Measurements from ENCODE around the gene COPE. TPM values are rescaled to one million over a fixed set of nuclear protein-coding genes. Genes with fewer than 3 reads are reported as not detected.

Gene COPE
- total RNA-seq, 1 donor from 2014 or later, result 194 TPM

GRCh38 chr19:18889949-18890745 lies 29.0 kb downstream of the COPE start:
- Mint-ChIP-seq H3K9me3 (no peaks in the 10 kb centered on the region), H3K4me1 (peaks cover 5% of the 10 kb centered on the region), H3K27me3 (ENCODE audit: low read depth) (no peaks in the 10 kb centered on the region), H3K4me3 (peak overlapping the region; percentile 8), H3K36me3 (ENCODE audit: low read depth) (peaks cover 4% of the 10 kb centered on the region), H3K27ac (ENCODE audit: unreplicated experiment) (no peak overlapping the region)
- TF ChIP-seq, protein P1, sequence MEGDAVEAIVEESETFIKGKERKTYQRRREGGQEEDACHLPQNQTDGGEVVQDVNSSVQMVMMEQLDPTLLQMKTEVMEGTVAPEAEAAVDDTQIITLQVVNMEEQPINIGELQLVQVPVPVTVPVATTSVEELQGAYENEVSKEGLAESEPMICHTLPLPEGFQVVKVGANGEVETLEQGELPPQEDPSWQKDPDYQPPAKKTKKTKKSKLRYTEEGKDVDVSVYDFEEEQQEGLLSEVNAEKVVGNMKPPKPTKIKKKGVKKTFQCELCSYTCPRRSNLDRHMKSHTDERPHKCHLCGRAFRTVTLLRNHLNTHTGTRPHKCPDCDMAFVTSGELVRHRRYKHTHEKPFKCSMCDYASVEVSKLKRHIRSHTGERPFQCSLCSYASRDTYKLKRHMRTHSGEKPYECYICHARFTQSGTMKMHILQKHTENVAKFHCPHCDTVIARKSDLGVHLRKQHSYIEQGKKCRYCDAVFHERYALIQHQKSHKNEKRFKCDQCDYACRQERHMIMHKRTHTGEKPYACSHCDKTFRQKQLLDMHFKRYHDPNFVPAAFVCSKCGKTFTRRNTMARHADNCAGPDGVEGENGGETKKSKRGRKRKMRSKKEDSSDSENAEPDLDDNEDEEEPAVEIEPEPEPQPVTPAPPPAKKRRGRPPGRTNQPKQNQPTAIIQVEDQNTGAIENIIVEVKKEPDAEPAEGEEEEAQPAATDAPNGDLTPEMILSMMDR (conservative IDR thresholded peaks at IDR 0.05), result no peak
- DNase-seq (ENCODE audit: low read depth, low spot score), result no peak

- no peaks in the 10 kb centered on the region for H3K9me3 Mint-ChIP-seq
- no peaks in the 10 kb centered on the region for H3K4me1 Mint-ChIP-seq
- H3K4me3 Mint-ChIP-seq, result peak overlapping the region; percentile 19
- peak overlapping the region; percentile 78 for H3K27ac Mint-ChIP-seq (ENCODE audit: unreplicated experiment)
- TF ChIP-seq, protein P1 (conservative IDR thresholded peaks at IDR 0.05), result no peak
- H3K36me3 Mint-ChIP-seq (ENCODE audit: low read depth), result peaks cover 7% of the 10 kb centered on the region
- no peak for DNase-seq (ENCODE audit: low read depth, low spot score)
- H3K27me3 Mint-ChIP-seq (ENCODE audit: low read depth), result no peaks in the 10 kb centered on the region
These were observed 32.2 kb downstream of the COPE start for GRCh38 chr19:18886972-18887371.

DNA sequence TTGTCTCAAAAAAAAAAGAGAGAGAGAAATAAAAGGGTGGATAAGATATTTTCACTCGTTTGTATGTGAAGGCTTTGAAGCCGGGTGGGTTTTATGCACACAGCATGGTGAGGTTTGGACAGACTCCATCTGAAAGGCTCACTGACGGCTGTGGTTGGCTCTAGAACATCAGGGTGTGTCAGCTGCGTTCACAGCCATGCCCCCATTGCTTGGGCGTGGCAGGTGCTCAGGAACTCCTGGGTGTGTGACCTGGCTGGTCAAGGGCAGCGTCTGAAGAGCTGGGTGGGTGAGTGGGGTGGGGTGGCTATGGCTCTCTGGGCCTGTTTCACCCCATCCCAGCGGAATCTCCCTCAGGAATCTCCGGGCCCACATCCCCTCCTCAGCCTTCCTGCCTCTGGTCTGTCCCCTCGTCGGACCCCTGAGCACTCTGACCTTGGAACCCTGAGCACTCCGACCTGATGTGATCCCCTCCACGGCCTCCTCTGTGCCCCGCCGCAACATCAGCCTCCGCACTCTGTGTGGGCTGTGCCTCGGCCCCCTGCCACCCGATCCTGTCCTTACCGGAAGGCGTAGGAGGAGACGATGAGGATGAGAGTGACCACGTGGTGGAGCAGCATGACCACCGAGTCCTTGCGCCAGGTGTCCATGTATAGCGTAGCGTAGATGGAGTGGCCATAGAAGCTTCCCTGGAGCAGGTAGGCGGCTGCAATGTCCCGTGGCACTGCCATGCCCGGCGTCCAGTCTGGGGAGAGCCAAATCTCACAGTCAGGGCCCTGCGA lies 35.5 kb downstream of the COPE start:
- no peak overlapping the region for H3K4me3 Mint-ChIP-seq

GRCh38 chr19:18881491-18881890 lies 37.7 kb downstream of the COPE start:
- Mint-ChIP-seq H3K36me3 (ENCODE audit: low read depth) (peaks cover 31% of the 10 kb centered on the region), H3K27ac (ENCODE audit: unreplicated experiment) (peak overlapping the region; percentile 62), H3K9me3 (peaks cover 4% of the 10 kb centered on the region), H3K4me3 (no peak overlapping the region), H3K4me1 (no peaks in the 10 kb centered on the region), H3K27me3 (ENCODE audit: low read depth) (no peaks in the 10 kb centered on the region)
- TF ChIP-seq, protein P1 (conservative IDR thresholded peaks at IDR 0.05), result no peak
- no peak for DNase-seq (ENCODE audit: low read depth, low spot score)

More for the DNA sequence above, 35.5 kb downstream of the COPE start:
- Mint-ChIP-seq H3K9me3 (no peaks in the 10 kb centered on the region), H3K27ac (ENCODE audit: unreplicated experiment) (no peak overlapping the region), H3K36me3 (ENCODE audit: low read depth) (peaks cover 17% of the 10 kb centered on the region), H3K27me3 (ENCODE audit: low read depth) (no peaks in the 10 kb centered on the region), H3K4me1 (no peaks in the 10 kb centered on the region)
- DNase-seq (ENCODE audit: low read depth, low spot score), result no peak
- TF ChIP-seq, protein P1 (conservative IDR thresholded peaks at IDR 0.05), result no peak

GRCh38 chr19:18879579-18880373 lies 39.4 kb downstream of the COPE start:
- H3K36me3 Mint-ChIP-seq (ENCODE audit: low read depth), result peaks cover 44% of the 10 kb centered on the region

More at GRCh38 chr19:18879579-18880373, 39.4 kb downstream of the COPE start:
- no peaks in the 10 kb centered on the region for H3K4me1 Mint-ChIP-seq
- DNase-seq (ENCODE audit: low read depth, low spot score), result no peak
- H3K27ac Mint-ChIP-seq (ENCODE audit: unreplicated experiment), result no peak overlapping the region
- H3K27me3 Mint-ChIP-seq (ENCODE audit: low read depth), result no peaks in the 10 kb centered on the region
- H3K4me3 Mint-ChIP-seq, result no peak overlapping the region
- H3K9me3 Mint-ChIP-seq, result peaks cover 6% of the 10 kb centered on the region
- TF ChIP-seq, protein P1 (conservative IDR thresholded peaks at IDR 0.05), result no peak

All from neural crest cell (in vitro differentiated cells).